ENCODE data around the gene CDKL5.

GRCh38 chrX:18616688-18617406, 191.4 kb downstream of the CDKL5 start:
- TF ChIP-seq, protein P1, sequence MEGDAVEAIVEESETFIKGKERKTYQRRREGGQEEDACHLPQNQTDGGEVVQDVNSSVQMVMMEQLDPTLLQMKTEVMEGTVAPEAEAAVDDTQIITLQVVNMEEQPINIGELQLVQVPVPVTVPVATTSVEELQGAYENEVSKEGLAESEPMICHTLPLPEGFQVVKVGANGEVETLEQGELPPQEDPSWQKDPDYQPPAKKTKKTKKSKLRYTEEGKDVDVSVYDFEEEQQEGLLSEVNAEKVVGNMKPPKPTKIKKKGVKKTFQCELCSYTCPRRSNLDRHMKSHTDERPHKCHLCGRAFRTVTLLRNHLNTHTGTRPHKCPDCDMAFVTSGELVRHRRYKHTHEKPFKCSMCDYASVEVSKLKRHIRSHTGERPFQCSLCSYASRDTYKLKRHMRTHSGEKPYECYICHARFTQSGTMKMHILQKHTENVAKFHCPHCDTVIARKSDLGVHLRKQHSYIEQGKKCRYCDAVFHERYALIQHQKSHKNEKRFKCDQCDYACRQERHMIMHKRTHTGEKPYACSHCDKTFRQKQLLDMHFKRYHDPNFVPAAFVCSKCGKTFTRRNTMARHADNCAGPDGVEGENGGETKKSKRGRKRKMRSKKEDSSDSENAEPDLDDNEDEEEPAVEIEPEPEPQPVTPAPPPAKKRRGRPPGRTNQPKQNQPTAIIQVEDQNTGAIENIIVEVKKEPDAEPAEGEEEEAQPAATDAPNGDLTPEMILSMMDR (conservative IDR thresholded peaks at IDR 0.05; ENCODE audit: low read length), result no peak
- TF ChIP-seq EZH2phosphoT487 (IDR thresholded peaks at IDR 0.05; ENCODE audit: borderline replicate concordance), result no peak
